Natural killer cell (primary cell): ENCODE measurements around the gene YIPF6. TPM values are rescaled to one million over a fixed set of nuclear protein-coding genes. Genes with fewer than 3 reads are reported as not detected.
"Not testable (repeated sequence)": the region's sequence is repeated elsewhere in the genome, so short reads cannot be mapped to it uniquely, and the experiment has no call there.

ENCODE experiments used
- ATAC-seq, 3 donors: fragments of 150-1000 bp in 2 of 3; fragments of 200-7000 bp in 1 of 3; cut with Tn5 transposase; 1 replicate in 1 of 3; 2 replicates in 2 of 3; pipeline ENCODE4 v1.10.0; 2021; ENCODE audit warnings: mild to moderate bottlenecking in 2 of 3, moderate library complexity in 2 of 3
- DNase-seq, 2 donors: peaks; one replicate each; pipeline versions ENCODE4 v3.0.0 to v3.0.0-alpha.2; 2013 to 2021; ENCODE audit warnings: mixed read lengths in 1 of 2
- H3K27ac ChIP-seq: one replicate; pipeline ENCODE4 v1.5.1; 2013; ENCODE audit warnings: mild to moderate bottlenecking, low read length
- H3K27me3 ChIP-seq: one replicate; pipeline ENCODE4 v1.6.1; 2013; ENCODE audit warnings: low read length; ENCODE audit not compliant: control insufficient read depth, insufficient read depth
- H3K36me3 ChIP-seq: one replicate; pipeline ENCODE4 v1.6.1; 2013; ENCODE audit warnings: low read length; ENCODE audit not compliant: control insufficient read depth, insufficient read depth
- H3K4me1 ChIP-seq: one replicate; pipeline ENCODE4 v1.6.1; 2013; ENCODE audit warnings: low read length; ENCODE audit not compliant: control insufficient read depth, insufficient read depth
- H3K4me3 ChIP-seq: one replicate; pipeline ENCODE4 v1.5.1; 2013; ENCODE audit warnings: low read length
- H3K9me3 ChIP-seq: one replicate; pipeline ENCODE4 v1.6.1; 2013; ENCODE audit warnings: low read length; ENCODE audit not compliant: control insufficient read depth, insufficient read depth
- H3K27ac Mint-ChIP-seq, 2 donors: one replicate each; pipeline ENCODE4 v1.8.0; 2022; ENCODE audit warnings: mild to moderate bottlenecking in 2 of 2, mixed read lengths in 2 of 2, moderate library complexity in 1 of 2
- H3K27me3 Mint-ChIP-seq, 2 donors: one replicate each; pipeline ENCODE4 v1.8.0; 2022; ENCODE audit warnings: low read depth in 2 of 2, mixed read lengths in 2 of 2
- H3K36me3 Mint-ChIP-seq: one replicate; pipeline ENCODE4 v1.8.0; 2022; ENCODE audit warnings: mixed read lengths
- H3K4me1 Mint-ChIP-seq, 2 donors: one replicate each; pipeline ENCODE4 v1.8.0; 2022; ENCODE audit warnings: mixed read lengths in 2 of 2
- H3K4me3 Mint-ChIP-seq: one replicate; pipeline ENCODE4 v1.8.0; 2022; ENCODE audit warnings: mild to moderate bottlenecking, moderate library complexity, mixed read lengths
- H3K9me3 Mint-ChIP-seq, 2 donors: one replicate each; pipeline ENCODE4 v1.8.0; 2022; ENCODE audit warnings: mixed read lengths in 2 of 2
- CTCF ChIP-seq: fragments of 200-600 bp; IDR thresholded peaks from one replicate; pipeline ENCODE4 v1.8.0; 2022; ENCODE audit warnings: antibody characterized with exemption
- WGBS: methylation state at CpG from one replicate; pipeline ENCODE4 v1.1.7; 2013; ENCODE audit warnings: missing lambda C conversion rate; ENCODE audit not compliant: insufficient coverage; 5-methylcytosine and 5-hydroxymethylcytosine counted together
- intact Hi-C: fragments of 100-400 bp; cut with micrococcal nuclease; formaldehyde crosslinking; loops from one replicate; pipeline ENCODE4 v1.14.2; 2022
- total RNA-seq, 4 donors: library from RNA; stranded (reverse); fragments of 120-200 nt in 1 of 4; gene quantifications; one replicate each; pipeline versions ENCODE4 v1.2.3 to v1.2.4, GENCODE V29; 2013 to 2022

YIPF6 gene
- total RNA-seq, 3 donors from 2014 or later (not counting 1 experiment from before 2014, with no cell fraction given): 14.1 to 22.0 (median 18.9) TPM

GRCh38 chrX:68480969-68481368 is 17.9 kb upstream of the YIPF6 start:
- no peak overlapping the region for H3K27ac Mint-ChIP-seq
- intact Hi-C loops: no loop called here
- Histone ChIP-seq H3K4me1 (no peaks in the 10 kb centered on the region), H3K4me3 (no peak overlapping the region), H3K9me3 (no peaks in the 10 kb centered on the region), H3K27ac (no peak overlapping the region), H3K36me3 (no peaks in the 10 kb centered on the region), H3K27me3 (no peaks in the 10 kb centered on the region)
- no peaks in the 10 kb centered on the region for H3K9me3 Mint-ChIP-seq
- ATAC-seq (no peak), DNase-seq (no peak)
- peaks cover 5 to 23% of the 10 kb centered on the region in 2 donors for H3K27me3 Mint-ChIP-seq
- no peaks in the 10 kb centered on the region for H3K4me1 Mint-ChIP-seq
- no peaks in the 10 kb centered on the region for H3K36me3 Mint-ChIP-seq
- no CpG with 5 or more reads among the region's 1 CpG for WGBS
- TF ChIP-seq CTCF: no peak
- no peak overlapping the region for H3K4me3 Mint-ChIP-seq

GRCh38 chrX:68486198-68486597 is 12.7 kb upstream of the YIPF6 start:
- H3K27ac Mint-ChIP-seq, H3K9me3 ChIP-seq, intact Hi-C loops, ATAC-seq, H3K27me3 Mint-ChIP-seq, H3K27ac ChIP-seq, H3K4me3 ChIP-seq, H3K36me3 Mint-ChIP-seq, H3K4me1 Mint-ChIP-seq, H3K4me1 ChIP-seq, DNase-seq, H3K36me3 ChIP-seq, H3K9me3 Mint-ChIP-seq, H3K27me3 ChIP-seq, H3K4me3 Mint-ChIP-seq: not testable (repeated sequence)
- WGBS: no CpG with 5 or more reads among the region's 3 CpGs

- Mint-ChIP-seq H3K9me3 (no peaks in the 10 kb centered on the region), H3K27ac (no peak overlapping the region)
- WGBS: 79% methylated on average over 4 of the region's 4 CpGs
Measured at GRCh38 chrX:68487254-68487653, 11.6 kb upstream of the YIPF6 start.

GRCh38 chrX:68487924-68488323 is 10.9 kb upstream of the YIPF6 start:
- H3K9me3 ChIP-seq: no peaks in the 10 kb centered on the region
- TF ChIP-seq CTCF: no peak
- no peaks in the 10 kb centered on the region for H3K27me3 ChIP-seq
- Mint-ChIP-seq H3K36me3 (no peaks in the 10 kb centered on the region), H3K27ac (no peak overlapping the region), H3K27me3 (peaks cover 0 to 2% of the 10 kb centered on the region in 2 donors), H3K9me3 (no peaks in the 10 kb centered on the region), H3K4me1 (no peaks in the 10 kb centered on the region), H3K4me3 (no peak overlapping the region)
- no peaks in the 10 kb centered on the region for H3K4me1 ChIP-seq
- no peak overlapping the region for H3K4me3 ChIP-seq
- intact Hi-C loops: no loop called here
- ATAC-seq: no peak
- H3K36me3 ChIP-seq: no peaks in the 10 kb centered on the region
- no peak overlapping the region for H3K27ac ChIP-seq
- no peak for DNase-seq
- no CpG with 5 or more reads among the region's 1 CpG for WGBS

More at GRCh38 chrX:68487254-68487653, 11.6 kb upstream of the YIPF6 start:
- intact Hi-C loops: no loop called here
- DNase-seq: no peak
- Mint-ChIP-seq H3K4me3 (no peak overlapping the region), H3K4me1 (no peaks in the 10 kb centered on the region), H3K36me3 (no peaks in the 10 kb centered on the region), H3K27me3 (peaks cover 0 to 2% of the 10 kb centered on the region in 2 donors)
- Histone ChIP-seq H3K4me1 (no peaks in the 10 kb centered on the region), H3K27me3 (no peaks in the 10 kb centered on the region), H3K4me3 (no peak overlapping the region), H3K36me3 (no peaks in the 10 kb centered on the region), H3K9me3 (no peaks in the 10 kb centered on the region), H3K27ac (no peak overlapping the region)
- no peak for ATAC-seq
- no peak for TF ChIP-seq CTCF
